Cardiac septum (tissue), 1 donor: ENCODE results near the gene QSOX2. TPM values are rescaled to one million over a fixed set of nuclear protein-coding genes. Genes with fewer than 3 reads are reported as not detected.
"Not testable (repeated sequence)": the region's sequence is repeated elsewhere in the genome, so short reads cannot be mapped to it uniquely, and the experiment has no call there.

ENCODE experiments used
- DNase-seq: peaks from one replicate; pipeline ENCODE4 v3.0.0-alpha.2; 2020; ENCODE audit warnings: low spot score
- intact Hi-C: fragments of 100-400 bp; cut with DNase I; formaldehyde crosslinking; loops from one replicate; pipeline ENCODE4 v1.14.0; 2022
- total RNA-seq: library from RNA; stranded (reverse); fragmentation: NEBNext Ultra II Directional; extraction: Animal tissue kit (Norgen Biotek cat#: 25700); gene quantifications from one replicate; pipeline ENCODE4 v1.2.1, GENCODE V29; 2021
- donor health status: DM: no; HTN: no; CAD: no.

QSOX2 gene
- total RNA-seq, 1 donor from 2014 or later = 7.2 TPM

- DNase-seq = no peak
- intact Hi-C loops = no loop called here
These were observed 4.1 kb downstream of the QSOX2 start for GRCh38 chr9:136241542-136241941.

DNA sequence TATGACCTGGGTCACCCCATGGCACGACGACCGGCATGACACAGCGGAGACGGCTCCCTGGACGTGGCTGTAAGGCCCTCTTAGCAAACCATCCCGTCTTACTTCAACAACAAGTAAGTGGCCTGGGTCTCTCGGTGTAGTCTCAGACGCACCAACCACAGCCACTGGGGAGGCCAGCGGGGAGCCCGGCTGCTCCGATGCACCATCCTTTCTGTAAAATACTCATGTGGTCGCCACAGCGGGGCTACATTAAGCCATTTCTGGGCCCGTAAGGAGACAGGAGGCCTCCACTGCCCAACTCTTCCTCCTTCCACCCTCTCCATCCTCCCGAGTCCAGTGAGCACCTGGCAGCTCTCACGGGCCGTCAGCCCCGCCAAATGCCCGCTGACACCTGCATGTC, 4.7 kb downstream of the QSOX2 start:
- intact Hi-C loops = no loop called here
- DNase-seq = no peak

DNA sequence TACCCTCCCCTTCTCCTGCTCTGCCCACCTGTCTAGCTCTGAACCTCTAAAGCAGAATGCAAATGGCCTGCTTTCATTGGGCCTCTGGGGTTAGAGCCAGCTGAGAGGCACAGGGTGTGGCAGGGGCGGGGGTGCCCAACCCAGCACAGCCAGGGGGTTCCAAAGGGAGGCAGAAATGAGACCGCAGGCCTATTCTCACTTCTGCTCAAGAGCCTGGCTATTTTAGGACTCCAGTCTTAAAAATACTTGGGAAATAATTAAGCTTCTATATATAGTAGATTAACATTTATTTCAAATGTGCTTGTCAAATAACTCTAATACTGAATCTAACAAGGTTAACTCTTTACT, 5.7 kb downstream of the QSOX2 start:
- intact Hi-C loops = no loop called here
- no peak for DNase-seq

DNA sequence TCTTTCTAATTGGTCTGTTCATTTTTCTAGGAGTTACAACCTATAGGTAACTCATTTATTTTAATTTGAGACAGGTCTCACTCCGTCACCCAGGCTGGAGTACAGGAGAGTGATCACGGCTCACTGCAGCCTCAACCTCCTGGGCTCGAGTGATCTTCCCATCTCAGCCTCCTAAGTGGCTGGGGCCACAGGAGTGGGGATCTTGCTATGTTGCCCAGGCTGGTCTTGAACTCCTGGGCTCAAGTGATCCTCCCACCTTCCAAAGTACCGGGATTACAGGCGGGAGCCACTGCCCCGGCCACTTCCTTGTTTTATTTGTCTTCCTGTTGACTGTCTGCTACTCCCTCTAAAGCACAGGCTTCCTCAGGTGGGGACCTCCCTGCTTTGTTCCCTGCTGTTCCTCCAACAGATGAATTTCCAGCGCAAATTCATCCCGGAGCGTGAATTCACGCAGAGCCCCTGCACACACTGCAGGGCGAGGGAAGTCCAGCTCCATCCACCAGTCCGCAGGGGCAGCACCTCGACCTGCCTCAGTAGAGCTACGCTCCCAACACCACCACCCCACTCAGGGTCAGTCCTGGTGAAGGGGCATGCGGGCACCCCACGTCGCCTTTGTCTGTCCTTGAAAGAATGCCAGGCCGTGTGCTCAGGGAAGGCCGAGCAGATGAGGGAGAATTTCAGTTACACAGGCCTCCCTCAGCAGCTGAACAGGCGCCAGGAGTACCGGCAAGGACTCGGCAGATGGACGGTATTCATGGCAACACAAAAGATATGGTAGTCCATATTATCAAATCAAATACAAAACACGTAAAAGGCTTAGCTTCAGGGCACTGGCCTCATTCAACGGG, 6.3 kb downstream of the QSOX2 start:
- intact Hi-C loops = no loop called here
- no peak for DNase-seq

- intact Hi-C loops = no loop called here
- DNase-seq = no peak
These were observed 7.3 kb downstream of the QSOX2 start for GRCh38 chr9:136238342-136238732.

- intact Hi-C loops = no loop called here
- no peak for DNase-seq
These were observed 7.9 kb downstream of the QSOX2 start for GRCh38 chr9:136237486-136238341.

GRCh38 chr9:136236471-136237410, 8.9 kb downstream of the QSOX2 start:
- intact Hi-C loops = not testable (repeated sequence)

GRCh38 chr9:136235709-136236455, 9.7 kb downstream of the QSOX2 start:
- intact Hi-C loops = no loop called here
- no peak for DNase-seq

More at GRCh38 chr9:136236471-136237410, 8.9 kb downstream of the QSOX2 start:
- not testable (repeated sequence) for DNase-seq

- intact Hi-C loops = no loop called here
- no peak for DNase-seq
These were observed 10.4 kb downstream of the QSOX2 start for GRCh38 chr9:136235171-136235570.

- DNase-seq = no peak
- intact Hi-C loops = no loop called here
These were observed 11.0 kb downstream of the QSOX2 start for GRCh38 chr9:136234597-136234996.

GRCh38 chr9:136233868-136234267, 11.7 kb downstream of the QSOX2 start:
- no peak for DNase-seq
- intact Hi-C loops = no loop called here

DNA sequence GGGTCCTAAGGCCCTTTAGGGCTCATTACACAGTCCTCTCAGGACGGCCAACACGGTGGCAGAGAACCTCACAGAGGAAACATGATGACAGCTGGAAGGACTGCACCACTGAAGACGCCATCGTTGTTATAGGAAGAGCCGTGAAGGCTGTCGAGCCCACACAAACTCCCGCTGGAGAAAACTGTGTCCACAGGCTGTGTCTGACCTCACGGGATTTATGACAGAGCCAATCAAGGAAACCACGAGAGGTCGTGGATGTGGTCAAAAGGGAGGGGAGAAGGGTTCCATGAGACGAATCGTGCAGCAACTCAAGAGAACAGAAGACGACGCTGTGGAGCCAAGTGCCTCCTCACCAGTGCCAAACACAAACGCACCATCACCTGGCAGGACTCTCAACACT, 12.2 kb downstream of the QSOX2 start:
- intact Hi-C loops = no loop called here
- DNase-seq = no peak

GRCh38 chr9:136232969-136233368, 12.6 kb downstream of the QSOX2 start:
- intact Hi-C loops = no loop called here
- no peak for DNase-seq

DNA sequence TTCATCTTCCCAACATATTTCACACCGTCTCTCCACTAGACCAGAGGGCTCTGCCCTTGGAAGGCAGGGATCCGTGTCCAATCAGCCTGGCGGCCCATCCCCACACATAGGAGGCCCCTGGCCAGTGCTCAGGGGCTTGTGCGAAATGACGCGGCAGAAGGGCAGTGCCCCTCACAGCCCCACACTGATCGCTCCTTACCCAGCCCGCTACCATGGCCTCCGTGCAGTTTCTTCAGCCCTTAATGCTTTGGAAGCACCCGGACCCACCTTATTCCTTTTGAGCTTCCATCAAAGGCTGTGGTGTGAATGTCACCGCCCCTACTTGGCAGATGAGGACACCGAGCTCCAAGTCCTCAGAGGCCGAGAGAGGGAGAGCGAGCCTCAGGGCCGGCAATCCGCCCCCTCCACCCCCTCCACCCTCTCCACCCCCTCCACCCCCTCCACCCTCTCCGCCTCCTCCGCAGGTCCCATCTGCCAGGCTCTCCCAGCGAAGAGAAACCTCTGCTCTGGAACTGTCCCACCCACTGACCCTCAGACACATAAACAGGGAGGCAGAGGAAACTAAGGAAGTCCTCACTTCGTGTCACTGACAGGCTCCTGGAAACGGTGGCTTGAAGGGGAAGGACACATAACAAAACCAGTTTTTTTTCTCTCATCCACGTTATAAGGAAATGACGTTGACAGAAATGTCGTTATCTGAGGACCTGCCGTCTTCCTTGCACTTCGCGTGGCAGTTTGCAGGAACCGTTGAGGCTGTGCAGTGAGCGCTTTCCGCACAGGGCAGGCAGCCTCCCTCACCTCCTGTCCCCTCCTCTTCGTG, 13.9 kb downstream of the QSOX2 start:
- intact Hi-C loops = no loop called here

DNA sequence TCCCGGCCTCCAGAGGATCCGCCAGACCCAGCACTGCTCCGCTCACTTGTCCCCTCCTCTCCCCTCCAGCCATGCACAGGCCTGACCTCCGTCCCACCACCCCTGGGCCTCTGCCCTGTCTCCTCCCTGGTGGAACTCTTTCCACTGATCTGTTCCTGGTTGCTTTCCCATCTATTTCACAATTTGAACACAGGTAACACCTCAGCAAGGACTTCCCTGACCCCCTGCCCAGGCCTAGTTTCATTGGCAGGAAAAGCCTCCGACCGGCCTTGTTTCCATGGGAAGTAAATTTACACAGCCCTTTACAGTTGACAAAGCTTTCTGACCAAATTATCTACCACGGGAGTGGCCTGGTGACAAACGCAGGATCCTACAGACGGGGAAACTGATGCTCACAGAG, 14.8 kb downstream of the QSOX2 start:
- intact Hi-C loops = no loop called here
- no peak for DNase-seq

More for the DNA sequence above, 13.9 kb downstream of the QSOX2 start:
- DNase-seq = no peak

- intact Hi-C loops = no loop called here
- DNase-seq = no peak
These were observed 15.2 kb downstream of the QSOX2 start for GRCh38 chr9:136230365-136230764.

DNA sequence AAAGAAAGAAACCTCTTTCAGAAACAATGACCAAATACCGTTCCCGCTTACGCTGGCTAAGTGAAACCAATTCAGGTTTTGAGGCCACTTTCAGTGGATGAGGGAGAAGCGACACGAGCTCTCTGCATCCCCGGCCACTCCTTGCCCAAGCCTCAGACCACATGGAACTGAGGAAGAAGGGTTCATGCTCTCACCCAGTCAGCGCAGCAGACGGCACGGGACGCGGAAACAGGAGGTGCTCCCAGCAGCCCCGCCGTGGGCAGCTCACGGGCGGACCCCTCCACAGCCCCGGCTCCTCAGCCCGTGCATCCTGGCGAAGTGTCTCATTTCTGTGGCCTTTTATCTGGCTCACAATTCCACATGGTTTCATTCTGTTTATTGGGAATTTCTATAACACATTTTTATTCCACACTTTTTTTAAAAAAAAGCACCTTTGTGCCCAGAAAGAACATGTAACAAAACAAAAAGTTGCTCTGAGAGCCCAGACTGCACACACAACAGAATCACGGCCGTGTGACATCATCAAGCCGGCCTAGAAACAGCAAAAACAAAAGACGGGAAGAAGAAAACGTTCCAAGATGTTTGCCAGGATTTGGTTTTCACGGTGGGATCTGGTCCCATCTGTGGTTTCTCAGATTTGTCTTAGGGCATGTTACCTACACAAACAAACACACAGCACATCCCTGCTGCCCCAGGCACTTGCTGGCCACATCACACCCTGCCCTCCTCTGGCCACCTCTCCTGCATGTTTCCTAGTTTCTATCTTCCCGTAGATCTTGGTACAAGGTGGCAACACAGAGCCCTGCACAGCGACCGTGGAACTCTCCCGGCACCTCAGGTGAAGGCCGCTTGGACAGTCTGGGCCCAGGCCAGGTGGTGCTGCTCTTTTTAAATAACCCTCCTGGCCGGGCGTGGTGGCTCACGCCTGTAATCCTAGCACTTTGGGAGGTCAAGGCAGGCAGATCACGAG, 16.2 kb downstream of the QSOX2 start:
- no peak for DNase-seq
- intact Hi-C loops = no loop called here
